ENCODE results near the gene THOC5.

Gene THOC5

DNA sequence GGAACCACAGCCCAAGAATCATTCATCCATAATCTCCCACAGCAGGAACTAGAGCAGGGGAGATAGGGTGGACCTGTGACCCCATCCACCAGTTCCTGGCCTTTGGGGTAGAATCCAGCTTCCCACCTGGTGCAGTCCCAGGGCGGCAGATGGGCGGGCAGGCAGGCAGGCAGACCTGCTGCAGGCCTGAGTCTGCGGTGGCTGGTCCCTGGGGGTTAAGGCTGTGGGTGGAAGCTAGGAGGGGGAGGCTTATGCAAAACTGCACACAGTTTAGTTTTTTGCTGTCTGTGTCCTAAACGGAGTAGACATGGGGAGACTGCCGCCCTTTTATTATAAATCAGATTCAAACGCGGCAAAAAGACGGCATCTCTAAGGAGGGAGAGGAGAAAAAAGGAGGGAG is 78.0 kb downstream of the THOC5 start:
- H2AFZ ChIP-seq, result no peak overlapping the region
- H3K36me3 ChIP-seq (ENCODE audit: control insufficient read depth, insufficient read depth, low read length), result no peaks in the 10 kb centered on the region
- no peaks in the 10 kb centered on the region for H3K4me1 ChIP-seq
- H3K9ac ChIP-seq, result no peak overlapping the region
- H3K9me3 ChIP-seq (ENCODE audit: control insufficient read depth, low read length), result no peaks in the 10 kb centered on the region
- TF ChIP-seq, protein P1, sequence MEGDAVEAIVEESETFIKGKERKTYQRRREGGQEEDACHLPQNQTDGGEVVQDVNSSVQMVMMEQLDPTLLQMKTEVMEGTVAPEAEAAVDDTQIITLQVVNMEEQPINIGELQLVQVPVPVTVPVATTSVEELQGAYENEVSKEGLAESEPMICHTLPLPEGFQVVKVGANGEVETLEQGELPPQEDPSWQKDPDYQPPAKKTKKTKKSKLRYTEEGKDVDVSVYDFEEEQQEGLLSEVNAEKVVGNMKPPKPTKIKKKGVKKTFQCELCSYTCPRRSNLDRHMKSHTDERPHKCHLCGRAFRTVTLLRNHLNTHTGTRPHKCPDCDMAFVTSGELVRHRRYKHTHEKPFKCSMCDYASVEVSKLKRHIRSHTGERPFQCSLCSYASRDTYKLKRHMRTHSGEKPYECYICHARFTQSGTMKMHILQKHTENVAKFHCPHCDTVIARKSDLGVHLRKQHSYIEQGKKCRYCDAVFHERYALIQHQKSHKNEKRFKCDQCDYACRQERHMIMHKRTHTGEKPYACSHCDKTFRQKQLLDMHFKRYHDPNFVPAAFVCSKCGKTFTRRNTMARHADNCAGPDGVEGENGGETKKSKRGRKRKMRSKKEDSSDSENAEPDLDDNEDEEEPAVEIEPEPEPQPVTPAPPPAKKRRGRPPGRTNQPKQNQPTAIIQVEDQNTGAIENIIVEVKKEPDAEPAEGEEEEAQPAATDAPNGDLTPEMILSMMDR (IDR thresholded peaks at IDR 0.05), result no peak
- no peak overlapping the region for H3K4me3 ChIP-seq (ENCODE audit: low read depth, low read length)
- H3K79me2 ChIP-seq, result no peaks in the 10 kb centered on the region
- H3K27me3 ChIP-seq (ENCODE audit: control insufficient read depth, insufficient read depth, low read length), result peaks cover 9% of the 10 kb centered on the region
- H3K27ac ChIP-seq, result no peak overlapping the region
- no peak overlapping the region for H3K4me2 ChIP-seq (ENCODE audit: low read length)

DNA sequence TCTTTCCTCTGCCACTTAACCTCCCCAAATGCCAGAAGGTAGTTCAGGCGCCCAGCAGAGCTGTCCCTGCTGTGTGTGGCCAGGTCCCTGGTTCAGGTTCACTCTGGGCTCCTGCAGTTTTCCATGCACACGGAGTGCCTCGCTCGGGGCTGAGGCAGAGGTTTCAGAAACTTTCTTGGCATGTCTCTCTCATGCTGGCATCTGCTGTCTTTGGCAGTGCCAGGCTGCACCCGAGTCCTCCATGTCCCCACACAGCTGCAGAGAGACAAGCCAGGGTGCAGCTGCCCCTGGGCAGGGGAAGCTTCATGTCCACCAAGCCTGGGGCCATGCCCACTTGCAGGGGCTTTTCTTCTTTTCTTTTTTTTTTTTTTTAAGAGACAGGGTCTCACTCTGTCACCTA is 80.6 kb downstream of the THOC5 start:
- Histone ChIP-seq H3K79me2 (no peaks in the 10 kb centered on the region), H3K4me2 (ENCODE audit: low read length) (no peak overlapping the region), H3K4me1 (no peaks in the 10 kb centered on the region), H3K27ac (no peak overlapping the region), H2AFZ (no peak overlapping the region), H3K27me3 (ENCODE audit: control insufficient read depth, insufficient read depth, low read length) (no peaks in the 10 kb centered on the region), H3K9ac (no peak overlapping the region), H3K9me3 (ENCODE audit: control insufficient read depth, low read length) (no peaks in the 10 kb centered on the region), H3K4me3 (ENCODE audit: low read depth, low read length) (no peak overlapping the region), H3K36me3 (ENCODE audit: control insufficient read depth, insufficient read depth, low read length) (no peaks in the 10 kb centered on the region)
- TF ChIP-seq, protein P1 (IDR thresholded peaks at IDR 0.05), result no peak

DNA sequence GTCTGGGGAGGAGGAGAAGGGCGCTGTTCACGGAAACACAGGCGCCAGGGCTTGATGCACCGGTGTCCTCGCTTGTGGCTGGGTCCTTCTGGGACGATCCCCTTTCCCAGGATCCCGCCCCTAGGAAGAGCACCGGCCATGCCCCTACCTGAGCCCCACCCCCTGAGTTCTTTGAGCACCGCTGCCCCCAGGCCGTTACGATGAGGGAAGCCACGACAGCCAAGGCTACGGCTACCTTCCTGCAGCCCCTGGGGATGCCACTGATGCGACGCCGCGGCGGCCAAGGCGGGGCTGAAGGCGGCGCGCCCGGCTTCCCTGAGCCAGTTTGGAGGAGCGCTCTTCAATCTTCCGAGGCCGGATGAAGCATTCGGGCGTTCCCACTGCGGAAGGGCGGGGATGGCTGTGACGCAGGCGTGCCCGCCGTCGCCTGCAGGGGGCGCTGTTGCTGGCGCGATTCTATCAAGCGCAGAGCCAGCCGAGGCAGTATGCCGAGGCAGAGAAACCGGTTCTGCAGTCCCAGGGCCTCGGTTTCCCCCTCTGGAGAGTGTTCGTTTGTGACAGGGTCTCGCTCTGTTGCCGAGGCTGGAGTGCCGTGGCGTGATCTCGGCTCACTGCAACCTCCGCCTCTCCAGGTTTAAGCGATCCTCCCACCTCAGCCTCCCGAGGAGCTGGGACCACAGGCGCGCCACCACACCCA is 83.2 kb downstream of the THOC5 start:
- H3K4me3 ChIP-seq (ENCODE audit: low read depth, low read length), result peak overlapping the region; percentile 27
- no peaks in the 10 kb centered on the region for H3K4me1 ChIP-seq
- H3K9ac ChIP-seq, result no peak overlapping the region
- no peaks in the 10 kb centered on the region for H3K27me3 ChIP-seq (ENCODE audit: control insufficient read depth, insufficient read depth, low read length)
- TF ChIP-seq, protein P1 (IDR thresholded peaks at IDR 0.05), result peak; percentile 83
- H3K36me3 ChIP-seq (ENCODE audit: control insufficient read depth, insufficient read depth, low read length), result no peaks in the 10 kb centered on the region
- peak overlapping the region; percentile 46 for H3K4me2 ChIP-seq (ENCODE audit: low read length)
- H3K79me2 ChIP-seq, result no peaks in the 10 kb centered on the region
- no peak overlapping the region for H3K27ac ChIP-seq
- peak overlapping the region; percentile 74 for H2AFZ ChIP-seq
- H3K9me3 ChIP-seq (ENCODE audit: control insufficient read depth, low read length), result no peaks in the 10 kb centered on the region

DNA sequence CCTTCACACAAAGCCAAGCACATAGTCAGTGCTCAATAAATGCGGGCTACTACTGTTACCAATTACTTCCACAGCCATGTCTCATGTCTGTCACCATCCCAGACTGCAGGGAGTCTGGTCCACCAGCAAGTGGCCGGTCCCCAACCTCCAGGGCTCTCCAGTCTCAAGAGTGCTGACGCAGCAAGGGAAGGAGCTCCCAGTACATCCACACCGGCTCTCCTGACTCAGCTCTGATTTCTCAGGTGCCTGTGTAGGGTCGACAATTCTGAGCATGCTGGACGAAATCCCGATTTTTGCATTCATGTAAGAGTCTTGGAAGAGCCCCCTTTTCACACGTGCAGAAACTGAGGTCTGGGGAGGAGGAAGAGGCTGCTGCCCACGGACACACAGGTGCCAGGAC is 83.8 kb downstream of the THOC5 start:
- Histone ChIP-seq H3K4me2 (ENCODE audit: low read length) (peak overlapping the region; percentile 46), H3K27ac (no peak overlapping the region), H3K36me3 (ENCODE audit: control insufficient read depth, insufficient read depth, low read length) (no peaks in the 10 kb centered on the region), H3K9me3 (ENCODE audit: control insufficient read depth, low read length) (no peaks in the 10 kb centered on the region), H3K4me3 (ENCODE audit: low read depth, low read length) (no peak overlapping the region), H3K27me3 (ENCODE audit: control insufficient read depth, insufficient read depth, low read length) (no peaks in the 10 kb centered on the region), H3K79me2 (no peaks in the 10 kb centered on the region), H2AFZ (peak overlapping the region; percentile 74), H3K4me1 (no peaks in the 10 kb centered on the region), H3K9ac (no peak overlapping the region)
- TF ChIP-seq, protein P1 (IDR thresholded peaks at IDR 0.05), result no peak

DNA sequence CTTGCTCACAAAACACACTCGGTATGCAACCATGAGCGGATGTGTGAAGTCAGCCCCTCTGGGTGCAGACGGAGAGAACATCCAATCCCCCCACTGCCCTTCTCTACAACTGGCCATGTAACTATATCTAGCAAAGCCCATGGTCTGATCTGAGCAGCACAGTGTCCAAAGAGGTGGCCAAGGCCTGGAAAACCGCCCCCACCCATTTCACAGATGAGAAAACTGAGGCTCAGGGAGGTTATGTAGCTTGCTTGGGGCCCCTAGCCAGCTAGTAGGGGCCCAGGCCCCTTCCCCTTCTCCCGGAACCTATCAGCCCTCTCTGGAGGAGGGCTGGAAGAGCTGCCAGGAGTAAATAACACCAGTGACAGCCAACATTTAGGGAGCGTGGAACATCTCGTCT is 89.0 kb downstream of the THOC5 start:
- H3K4me2 ChIP-seq (ENCODE audit: low read length), result no peak overlapping the region
- H3K27me3 ChIP-seq (ENCODE audit: control insufficient read depth, insufficient read depth, low read length), result no peaks in the 10 kb centered on the region
- H3K9me3 ChIP-seq (ENCODE audit: control insufficient read depth, low read length), result no peaks in the 10 kb centered on the region
- no peaks in the 10 kb centered on the region for H3K79me2 ChIP-seq
- TF ChIP-seq, protein P1 (IDR thresholded peaks at IDR 0.05), result no peak
- no peak overlapping the region for H2AFZ ChIP-seq
- no peaks in the 10 kb centered on the region for H3K4me1 ChIP-seq
- no peak overlapping the region for H3K4me3 ChIP-seq (ENCODE audit: low read depth, low read length)
- no peak overlapping the region for H3K9ac ChIP-seq
- no peaks in the 10 kb centered on the region for H3K36me3 ChIP-seq (ENCODE audit: control insufficient read depth, insufficient read depth, low read length)
- H3K27ac ChIP-seq, result no peak overlapping the region

All from parathyroid adenoma (tissue), 2 donors.